NCI-H1417 (cell line): ENCODE data around the gene LYSMD1.

Source experiments
- DNase-seq, 3 experiments: peaks; one replicate each; lab custom pipeline; 2025; lab: John Stamatoyannopoulos, UW

LYSMD1 gene

GRCh38 chr1:151142411-151143056, 23.2 kb downstream of the LYSMD1 start:
- DNase-seq: no peak

- DNase-seq: no peak
These were observed 27.9 kb downstream of the LYSMD1 start for GRCh38 chr1:151137789-151138188.

GRCh38 chr1:151135433-151136385, 30.0 kb downstream of the LYSMD1 start:
- DNase-seq: no peak

GRCh38 chr1:151134991-151135390, 30.7 kb downstream of the LYSMD1 start:
- no peak for DNase-seq

GRCh38 chr1:151134396-151134795, 31.3 kb downstream of the LYSMD1 start:
- DNase-seq: no peak

GRCh38 chr1:151133018-151133806, 32.5 kb downstream of the LYSMD1 start:
- DNase-seq: no peak

GRCh38 chr1:151132335-151133017, 33.2 kb downstream of the LYSMD1 start:
- DNase-seq: no peak

GRCh38 chr1:151131701-151132334, 33.9 kb downstream of the LYSMD1 start:
- no peak for DNase-seq

- DNase-seq: peak in 1 of 3 experiments; percentile 96
These were observed 34.6 kb downstream of the LYSMD1 start for GRCh38 chr1:151130987-151131586.

GRCh38 chr1:151128800-151129199, 36.9 kb downstream of the LYSMD1 start:
- no peak for DNase-seq

- no peak for DNase-seq
These were observed 40.8 kb downstream of the LYSMD1 start for GRCh38 chr1:151124763-151125403.

GRCh38 chr1:151113877-151114276, 51.8 kb downstream of the LYSMD1 start:
- no peak for DNase-seq
